Esophagus squamous epithelium (tissue), 5 donors: ENCODE results near the gene PDCD1LG2. TPM values are rescaled to one million over a fixed set of nuclear protein-coding genes. Genes with fewer than 3 reads are reported as not detected.
A peak's percentile ranks its signal among the peaks of the same experiment; 100 is the strongest.

Source experiments
- DNase-seq: peaks from one replicate; lab custom pipeline; 2025; lab: John Stamatoyannopoulos, UW
- H3K27ac ChIP-seq, 4 donors: fragments of 200-600 bp; sonication (generic); one replicate each; pipeline ENCODE4 v1.5.1; 2016 to 2019; ENCODE audit warnings: mild to moderate bottlenecking in 1 of 4
- H3K27me3 ChIP-seq, 4 donors: fragments of 200-600 bp; sonication (generic); 1 replicate in 3 of 4; 2 replicates in 1 of 4; pipeline versions ENCODE4 v1.5.1 to v1.6.0; 2017 to 2021; ENCODE audit warnings: antibody characterized with exemption in 1 of 4
- H3K36me3 ChIP-seq, 3 donors: fragments of 200-600 bp; sonication (generic); one replicate each; pipeline ENCODE4 v1.5.1; 2016 to 2019
- H3K4me1 ChIP-seq, 3 donors: fragments of 200-600 bp; sonication (generic); one replicate each; pipeline ENCODE4 v1.5.1; 2017 to 2019
- H3K4me3 ChIP-seq, 4 donors: fragments of 200-600 bp; sonication (generic); 1 replicate in 3 of 4; 2 replicates in 1 of 4; pipeline ENCODE4 v1.5.1; 2016 to 2019; ENCODE audit warnings: mild to moderate bottlenecking in 2 of 4, moderate library complexity in 1 of 4
- H3K9me3 ChIP-seq, 3 donors: fragments of 200-600 bp; sonication (generic); one replicate each; pipeline ENCODE4 v1.5.1; 2016 to 2019
- POLR2A ChIP-seq, 4 donors: fragments of 450-650 bp; IDR thresholded peaks; one replicate each; pipeline ENCODE4 v1.6.1; 2017; ENCODE audit warnings: antibody characterized with exemption in 4 of 4, mild to moderate bottlenecking in 4 of 4, moderate library complexity in 3 of 4
- WGBS, 2 donors: methylation state at CpG; one replicate each; pipeline ENCODE4 v1.1.5; 2018; 5-methylcytosine and 5-hydroxymethylcytosine counted together
- intact Hi-C: fragments of 100-400 bp; cut with DNase I; formaldehyde crosslinking; loops from one replicate; pipeline ENCODE4 v1.15.0; 2022
- total RNA-seq, 4 donors: library from RNA; depleted of rRNA; stranded (reverse); fragments of >200 nt; gene quantifications; one replicate each; pipeline ENCODE4 v1.1.0, GENCODE V29; 2016
- TF ChIP-seq, protein P1 (sequence below), 6 experiments: fragments of 450-650 bp in 4 of 6; fragments of 200-600 bp in 2 of 6; sonication (generic) in 2 of 6; IDR thresholded peaks; one replicate each; pipeline ENCODE4 v1.5.1; 2016 to 2019; ENCODE audit warnings: antibody characterized with exemption in 6 of 6, mild to moderate bottlenecking in 4 of 6, moderate library complexity in 4 of 6
- donor health status: DM: yes; HTN: yes; CAD: no.

PDCD1LG2 gene
- total RNA-seq, 4 donors from 2014 or later: 0.23 to 3.6 (median 0.31) TPM

DNA sequence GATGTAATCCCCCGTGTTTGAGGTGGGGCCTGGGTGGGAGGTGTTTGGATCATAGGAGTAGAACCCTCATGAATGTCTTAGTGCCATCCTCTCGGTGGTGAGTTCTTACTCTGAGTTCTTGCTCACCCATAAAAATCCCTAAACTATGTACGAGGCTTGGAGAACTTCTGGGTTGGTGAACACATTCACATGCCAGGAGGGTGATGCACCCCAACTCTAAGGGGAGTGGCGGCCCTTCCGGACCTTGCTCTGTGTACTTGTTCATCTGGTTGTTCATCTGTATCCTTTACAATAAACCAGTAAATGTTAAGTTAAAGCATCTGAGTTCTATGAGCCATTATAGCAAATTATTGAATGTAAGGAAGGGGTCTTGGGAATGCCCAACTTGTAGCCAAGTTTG is 82.6 kb downstream of the PDCD1LG2 start:
- no peaks in the 10 kb centered on the region for H3K9me3 ChIP-seq

DNA sequence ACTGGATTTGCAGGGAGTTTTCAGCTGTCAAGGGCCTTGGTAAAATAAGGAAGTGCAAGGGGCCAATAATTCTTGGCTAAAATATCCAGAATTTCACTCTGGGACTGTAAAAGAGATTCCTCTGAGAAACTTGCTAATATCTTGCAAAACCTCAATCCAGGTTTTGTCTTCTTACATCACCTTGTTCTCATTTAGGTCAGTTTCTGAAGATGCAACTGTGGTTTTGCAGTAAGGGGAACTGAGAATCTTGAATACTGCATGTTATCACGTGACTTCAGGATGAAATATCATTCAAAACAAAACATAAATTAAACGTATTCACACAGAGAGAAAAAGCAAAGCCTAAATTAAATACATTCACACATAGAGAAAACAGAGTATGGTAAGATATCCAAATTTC is 83.6 kb downstream of the PDCD1LG2 start:
- H3K9me3 ChIP-seq: no peaks in the 10 kb centered on the region
- H3K4me1 ChIP-seq: peaks cover 0 to 12% (median 0%) of the 10 kb centered on the region in 3 donors
- intact Hi-C loops: loop anchor here (5.0 kb wide), 1 partner anchor 142 kb away; the partner anchor contains the start of gene CD274
- H3K4me3 ChIP-seq: no peak overlapping the region
- TF ChIP-seq, protein P1, sequence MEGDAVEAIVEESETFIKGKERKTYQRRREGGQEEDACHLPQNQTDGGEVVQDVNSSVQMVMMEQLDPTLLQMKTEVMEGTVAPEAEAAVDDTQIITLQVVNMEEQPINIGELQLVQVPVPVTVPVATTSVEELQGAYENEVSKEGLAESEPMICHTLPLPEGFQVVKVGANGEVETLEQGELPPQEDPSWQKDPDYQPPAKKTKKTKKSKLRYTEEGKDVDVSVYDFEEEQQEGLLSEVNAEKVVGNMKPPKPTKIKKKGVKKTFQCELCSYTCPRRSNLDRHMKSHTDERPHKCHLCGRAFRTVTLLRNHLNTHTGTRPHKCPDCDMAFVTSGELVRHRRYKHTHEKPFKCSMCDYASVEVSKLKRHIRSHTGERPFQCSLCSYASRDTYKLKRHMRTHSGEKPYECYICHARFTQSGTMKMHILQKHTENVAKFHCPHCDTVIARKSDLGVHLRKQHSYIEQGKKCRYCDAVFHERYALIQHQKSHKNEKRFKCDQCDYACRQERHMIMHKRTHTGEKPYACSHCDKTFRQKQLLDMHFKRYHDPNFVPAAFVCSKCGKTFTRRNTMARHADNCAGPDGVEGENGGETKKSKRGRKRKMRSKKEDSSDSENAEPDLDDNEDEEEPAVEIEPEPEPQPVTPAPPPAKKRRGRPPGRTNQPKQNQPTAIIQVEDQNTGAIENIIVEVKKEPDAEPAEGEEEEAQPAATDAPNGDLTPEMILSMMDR (IDR thresholded peaks at IDR 0.05): no peak
- no peak for TF ChIP-seq POLR2A (IDR thresholded peaks at IDR 0.05)
- DNase-seq: no peak
- H3K27ac ChIP-seq: no peak overlapping the region
- no peaks in the 10 kb centered on the region for H3K36me3 ChIP-seq
- H3K27me3 ChIP-seq: no peaks in the 10 kb centered on the region
- WGBS, 2 donors: 65 to 88% methylated on average over 2 of the region's 2 CpGs

More for the DNA sequence above, 82.6 kb downstream of the PDCD1LG2 start:
- DNase-seq: no peak
- Histone ChIP-seq H3K4me3 (no peak overlapping the region), H3K36me3 (no peaks in the 10 kb centered on the region), H3K27me3 (no peaks in the 10 kb centered on the region), H3K27ac (no peak overlapping the region), H3K4me1 (peaks cover 0 to 12% (median 0%) of the 10 kb centered on the region in 3 donors)
- WGBS, 2 donors: 88 to 95% methylated on average over 5 of the region's 5 CpGs
- TF ChIP-seq POLR2A (IDR thresholded peaks at IDR 0.05): no peak
- TF ChIP-seq, protein P1 (IDR thresholded peaks at IDR 0.05): no peak
- intact Hi-C loops: loop anchor here (5.0 kb wide), 1 partner anchor 141 kb away; the partner anchor contains the start of gene CD274

- Histone ChIP-seq H3K27ac (no peak overlapping the region), H3K4me1 (peaks cover 0 to 11% (median 0%) of the 10 kb centered on the region in 3 donors), H3K27me3 (no peaks in the 10 kb centered on the region), H3K4me3 (no peak overlapping the region), H3K9me3 (no peaks in the 10 kb centered on the region), H3K36me3 (no peaks in the 10 kb centered on the region)
- intact Hi-C loops: no loop called here
- TF ChIP-seq, protein P1 (IDR thresholded peaks at IDR 0.05): no peak
- TF ChIP-seq POLR2A (IDR thresholded peaks at IDR 0.05): no peak
- no peak for DNase-seq
- 48 to 68% methylated on average over 2 of the region's 2 CpGs for WGBS, 2 donors
These were observed 85.8 kb downstream of the PDCD1LG2 start for GRCh38 chr9:5596173-5596572.

GRCh38 chr9:5608298-5609225 is 98.2 kb downstream of the PDCD1LG2 start:
- H3K27ac ChIP-seq: peak overlapping the region in 3 of 4 donors; percentile 32 to 75 (median 66)
- TF ChIP-seq, protein P1 (IDR thresholded peaks at IDR 0.05): no peak
- TF ChIP-seq POLR2A (IDR thresholded peaks at IDR 0.05): no peak
- H3K4me3 ChIP-seq: peak overlapping the region; percentile 1 to 52 (median 12)
- DNase-seq: no peak
- no peaks in the 10 kb centered on the region for H3K9me3 ChIP-seq
- WGBS, 2 donors: 44 to 50% methylated on average over 6 of the region's 6 CpGs
- no peaks in the 10 kb centered on the region for H3K36me3 ChIP-seq
- intact Hi-C loops: no loop called here
- peaks cover 0 to 16% (median 8%) of the 10 kb centered on the region in 3 donors for H3K4me1 ChIP-seq
- H3K27me3 ChIP-seq: no peaks in the 10 kb centered on the region

DNA sequence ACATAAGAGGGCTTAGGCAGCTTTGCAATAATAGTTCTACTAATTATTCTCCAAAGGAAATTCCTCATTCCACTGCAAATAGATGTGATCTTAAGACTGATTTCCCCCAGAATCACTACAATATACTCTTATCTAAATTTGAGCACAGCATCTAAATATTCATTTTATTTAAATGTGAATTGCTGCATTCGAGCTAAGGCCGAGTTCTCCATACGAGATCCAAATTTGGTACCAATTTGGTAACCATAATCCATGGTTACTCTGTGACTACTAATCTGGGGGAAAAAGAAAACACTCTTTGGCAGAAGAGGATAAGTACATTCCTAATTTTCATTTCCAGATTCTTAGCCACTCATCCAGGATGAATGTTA is 98.9 kb downstream of the PDCD1LG2 start:
- no peak for DNase-seq
- Histone ChIP-seq H3K9me3 (no peaks in the 10 kb centered on the region), H3K27me3 (no peaks in the 10 kb centered on the region), H3K27ac (peak overlapping the region in 3 of 4 donors; percentile 32 to 69 (median 66)), H3K4me3 (peak overlapping the region in 3 of 4 donors; percentile 6 to 52 (median 18)), H3K4me1 (peaks cover 0 to 16% (median 8%) of the 10 kb centered on the region in 3 donors), H3K36me3 (no peaks in the 10 kb centered on the region)
- intact Hi-C loops: no loop called here
- TF ChIP-seq POLR2A (IDR thresholded peaks at IDR 0.05): no peak
- TF ChIP-seq, protein P1 (IDR thresholded peaks at IDR 0.05): no peak
- 71 to 86% methylated on average over 3 of the region's 3 CpGs for WGBS, 2 donors
